HepG2 (cell line): ENCODE results near the gene CENPE. TPM values are rescaled to one million over a fixed set of nuclear protein-coding genes. Genes with fewer than 3 reads are reported as not detected.
A peak's percentile ranks its signal among the peaks of the same experiment; 100 is the strongest.

ENCODE experiments used
- ARNT2 ChIP-seq: sonication (generic); formaldehyde crosslinking; IDR thresholded peaks from 2 replicates; pipeline ENCODE4 v1.8.0; 2022; ENCODE audit warnings: mild to moderate bottlenecking, low read depth, missing genetic modification reagents, moderate library complexity
- CBX1 ChIP-seq: IDR thresholded peaks from one replicate; pipeline ENCODE4 v1.6.1; 2016; ENCODE audit warnings: antibody characterized with exemption, low read depth
- CCDC6 ChIP-seq: sonication (generic); formaldehyde crosslinking; IDR thresholded peaks from 2 replicates; pipeline ENCODE4 v1.8.1; 2022; ENCODE audit warnings: mild to moderate bottlenecking, missing genetic modification reagents, moderate library complexity
- DNMT1 ChIP-seq: sonication (generic); formaldehyde crosslinking; IDR thresholded peaks from 2 replicates; pipeline ENCODE4 v1.5.1; 2020; ENCODE audit warnings: mild to moderate bottlenecking, missing genetic modification reagents
- ELF3 ChIP-seq: IDR thresholded peaks from 2 replicates; pipeline ENCODE4 v1.6.1; 2016; ENCODE audit warnings: missing genetic modification reagents, missing compliant biosample characterization
- ETV6 ChIP-seq: sonication (generic); formaldehyde crosslinking; conservative IDR thresholded peaks from 2 replicates; pipeline ENCODE4 v1.4.0; 2020; ENCODE audit warnings: missing genetic modification reagents
- FOSL2 ChIP-seq: sonication (generic); formaldehyde crosslinking; IDR thresholded peaks from 2 replicates; pipeline ENCODE4 v1.4.0; 2020; ENCODE audit warnings: missing genetic modification reagents
- GPBP1L1 ChIP-seq: sonication (generic); formaldehyde crosslinking; IDR thresholded peaks from 2 replicates; pipeline ENCODE4 v1.5.0; 2020; ENCODE audit warnings: mild to moderate bottlenecking, missing genetic modification reagents
- ISL2 ChIP-seq: sonication (generic); formaldehyde crosslinking; IDR thresholded peaks from 2 replicates; pipeline ENCODE4 v1.5.0; 2020; ENCODE audit warnings: missing genetic modification reagents
- ISX ChIP-seq: sonication (generic); formaldehyde crosslinking; conservative IDR thresholded peaks from 2 replicates; pipeline ENCODE4 v1.5.0; 2020; ENCODE audit warnings: missing genetic modification reagents
- MAFG ChIP-seq: sonication (generic); formaldehyde crosslinking; IDR thresholded peaks from 2 replicates; pipeline ENCODE4 v1.5.1; 2020; ENCODE audit warnings: mild to moderate bottlenecking, missing genetic modification reagents
- MZF1 ChIP-seq: sonication (generic); formaldehyde crosslinking; IDR thresholded peaks from 2 replicates; pipeline ENCODE4 v1.8.1; 2023; ENCODE audit warnings: mild to moderate bottlenecking, missing genetic modification reagents, borderline replicate concordance
- NFYC ChIP-seq: IDR thresholded peaks from 2 replicates; pipeline ENCODE4 v1.6.1; 2016; ENCODE audit warnings: missing genetic modification reagents, missing compliant biosample characterization
- POGZ ChIP-seq: sonication (generic); formaldehyde crosslinking; IDR thresholded peaks from 2 replicates; pipeline ENCODE4 v1.4.0; 2020; ENCODE audit warnings: mild to moderate bottlenecking, missing genetic modification reagents
- SETDB1 ChIP-seq: sonication (generic); formaldehyde crosslinking; IDR thresholded peaks from 2 replicates; pipeline ENCODE4 v1.5.1; 2020; ENCODE audit warnings: missing genetic modification reagents, mild to moderate bottlenecking, borderline replicate concordance
- SUZ12 ChIP-seq: fragments of 150-350 bp; IDR thresholded peaks from 2 replicates; pipeline ENCODE4 v1.6.1; 2014; ENCODE audit warnings: low read depth, low read length
- TFAP4 ChIP-seq: sonication (generic); IDR thresholded peaks from 2 replicates; pipeline ENCODE4 v1.6.1; 2016; ENCODE audit warnings: low read depth, borderline replicate concordance
- WIZ ChIP-seq: sonication (generic); formaldehyde crosslinking; IDR thresholded peaks from 2 replicates; pipeline ENCODE4 v1.5.1; 2020; ENCODE audit warnings: mild to moderate bottlenecking, missing genetic modification reagents
- ZBTB7A ChIP-seq: sonication (generic); formaldehyde crosslinking; IDR thresholded peaks from 2 replicates; pipeline ENCODE4 v1.8.0; 2022; ENCODE audit warnings: mild to moderate bottlenecking, missing genetic modification reagents
- ZFY ChIP-seq: sonication (generic); formaldehyde crosslinking; IDR thresholded peaks from 2 replicates; pipeline ENCODE4 v1.4.0; 2020; ENCODE audit warnings: missing genetic modification reagents
- ZFYVE20 ChIP-seq: sonication (generic); formaldehyde crosslinking; IDR thresholded peaks from 2 replicates; pipeline ENCODE4 v1.8.0; 2023; ENCODE audit warnings: low read depth, mild to moderate bottlenecking, moderate library complexity, missing genetic modification reagents, borderline replicate concordance
- ZNF143 ChIP-seq: sonication (generic); formaldehyde crosslinking; IDR thresholded peaks from 2 replicates; pipeline ENCODE4 v1.4.0; 2020; ENCODE audit warnings: missing genetic modification reagents
- ZNF230 ChIP-seq: sonication (generic); formaldehyde crosslinking; IDR thresholded peaks from 2 replicates; pipeline ENCODE4 v1.4.0; 2020; ENCODE audit warnings: mild to moderate bottlenecking, missing genetic modification reagents
- ZNF281 ChIP-seq: sonication (generic); formaldehyde crosslinking; IDR thresholded peaks from 2 replicates; pipeline ENCODE4 v1.4.0; 2020; ENCODE audit warnings: missing genetic modification reagents, borderline replicate concordance
- ZNF343 ChIP-seq: sonication (generic); formaldehyde crosslinking; IDR thresholded peaks from 2 replicates; pipeline ENCODE4 v1.4.0; 2020; ENCODE audit warnings: mild to moderate bottlenecking, missing genetic modification reagents
- ZNF564 ChIP-seq: sonication (generic); formaldehyde crosslinking; IDR thresholded peaks from 2 replicates; pipeline ENCODE4 v1.8.1; 2023; ENCODE audit warnings: mild to moderate bottlenecking, missing genetic modification reagents
- ZNF652 ChIP-seq: IDR thresholded peaks from 2 replicates; pipeline ENCODE4 v1.6.1; 2016; ENCODE audit warnings: low read depth, borderline replicate concordance
- ZNF678 ChIP-seq: sonication (generic); formaldehyde crosslinking; IDR thresholded peaks from 2 replicates; pipeline ENCODE4 v1.4.0; 2020; ENCODE audit warnings: mild to moderate bottlenecking, missing genetic modification reagents
- ZNF850 ChIP-seq: sonication (generic); formaldehyde crosslinking; conservative IDR thresholded peaks from 2 replicates; pipeline ENCODE4 v1.9.0; 2021; ENCODE audit warnings: mild to moderate bottlenecking, missing genetic modification reagents
- polyA plus RNA-seq, 8 experiments: library from polyadenylated mRNA; depleted of rRNA in 3 of 8; stranded (reverse) in 7 of 8; unstranded in 1 of 8; fragments of >200 nt; fragmentation: Illumina TruSeq in 4 of 8; extraction: Trizol in 4 of 8; gene quantifications; 2 replicates each; pipeline versions ENCODE4 v1.2.1 to v1.2.3, GENCODE V29; 2011 to 2016; ENCODE audit warnings: low read depth in 4 of 8, missing spikeins in 1 of 8, mixed read lengths in 1 of 8; ENCODE audit not compliant: insufficient read depth in 1 of 8
- total RNA-seq, 5 experiments: library from RNA; depleted of rRNA; stranded (reverse); fragments of >200 nt; fragmentation: Illumina TruSeq; extraction: Trizol; gene quantifications; 2 replicates each; pipeline ENCODE4 v1.2.3, GENCODE V29; 2016; ENCODE audit warnings: low read depth in 1 of 5

The CENPE gene
- total and polyA plus RNA-seq, 2 of the 13 experiments (the other 11 are each of a cell fraction or from before 2014, with no cell fraction given), result 2.1 to 19.8 TPM

- TF ChIP-seq TFAP4, result no peak
- TF ChIP-seq ZNF343 (CRISPR knock-in tag), result 0 out of 2 replicates have a peak, but pooled peaks have one; percentile 61
- TF ChIP-seq ZFYVE20 (CRISPR knock-in tag), result no peak
- TF ChIP-seq MAFG, result no peak
- TF ChIP-seq DNMT1, result 0 out of 2 replicates have a peak, but pooled peaks have one; percentile 71
- TF ChIP-seq ZFY (CRISPR knock-in tag), result peak; percentile 92
- TF ChIP-seq ZNF143, result peak; percentile 34; the same call in 1 of the 2 replicates
- no peak for TF ChIP-seq ISX (CRISPR knock-in tag)
- TF ChIP-seq MZF1 (CRISPR knock-in tag), result no peak
- TF ChIP-seq WIZ (CRISPR knock-in tag), result no peak
- no peak for TF ChIP-seq ZNF652
- TF ChIP-seq FOSL2, result peak; percentile 23; the same call in 1 of the 2 replicates
- TF ChIP-seq GPBP1L1 (CRISPR knock-in tag), result no peak
- no peak for TF ChIP-seq ETV6 (CRISPR knock-in tag)
- no peak for TF ChIP-seq ZNF678 (CRISPR knock-in tag)
- TF ChIP-seq SETDB1 (CRISPR knock-in tag), result no peak
- TF ChIP-seq CBX1, result no peak
- no peak for TF ChIP-seq SUZ12
- peak; percentile 99 for TF ChIP-seq POGZ (CRISPR knock-in tag)
- TF ChIP-seq ARNT2 (CRISPR knock-in tag), result peak; percentile 63; the same call in 1 of the 2 replicates
- TF ChIP-seq ISL2, result no peak
- TF ChIP-seq ZNF564 (CRISPR knock-in tag), result peak; percentile 54; the same call in 1 of the 2 replicates
- TF ChIP-seq NFYC, result peak; percentile 86
- no peak for TF ChIP-seq ELF3 (CRISPR knock-in tag)
- no peak for TF ChIP-seq ZNF850 (CRISPR knock-in tag)
- no peak for TF ChIP-seq ZBTB7A (CRISPR knock-in tag)
- TF ChIP-seq CCDC6 (CRISPR knock-in tag), result peak; percentile 63; the same call in 1 of the 2 replicates
- TF ChIP-seq ZNF230 (CRISPR knock-in tag), result peak; percentile 21; the same call in 1 of the 2 replicates
- no peak for TF ChIP-seq ZNF281 (CRISPR knock-in tag)
These were observed at the start of gene CENPE (continued) for GRCh38 chr4:103198111-103198765.
